H1 (cell line): ENCODE measurements around the gene PDE5A. TPM values are rescaled to one million over a fixed set of nuclear protein-coding genes. Genes with fewer than 3 reads are reported as not detected.

Experiments used
- CTCF ChIA-PET: fragments of 300-600 bp; sonication (Branson Sonifier 250); formaldehyde crosslinking; loops from one replicate; lab custom pipeline; 2021; ENCODE audit not compliant: partially characterized antibody; lab: Charles Lee
- POLR2A ChIA-PET: fragments of 300-600 bp; sonication (Branson Sonifier 250); formaldehyde crosslinking; loops from one replicate; lab custom pipeline; 2021; ENCODE audit warnings: inconsistent platforms; ENCODE audit not compliant: partially characterized antibody; lab: Charles Lee
- DNase-seq, 2 experiments: peaks; one replicate each; pipeline versions ENCODE4 v3.0.0 to v3.0.0-alpha.2; 2010 to 2022; ENCODE audit warnings: low spot score in 2 of 2, low read depth in 1 of 2, mixed read lengths in 1 of 2
- FAIRE-seq: peaks from 2 replicates; lab custom pipeline; 2011; peaks lifted over from hg19 to GRCh38; lab: Jason Lieb, UNC
- H2AFZ ChIP-seq: 2 replicates; pipeline ENCODE4 v1.8.1; 2012; ENCODE audit warnings: low read length, inconsistent platforms
- H2AK5ac ChIP-seq: 2 replicates; pipeline ENCODE4 v1.6.1; 2013; ENCODE audit warnings: low read depth, low read length
- H2BK120ac ChIP-seq: replicated peaks from 2 replicates; pipeline ENCODE3; 2013; ENCODE audit warnings: low read depth, low read length, inconsistent platforms
- H2BK12ac ChIP-seq: 2 replicates; pipeline ENCODE4 v1.6.1; 2013; ENCODE audit warnings: low read depth, low read length
- H2BK15ac ChIP-seq: 2 replicates; pipeline ENCODE4 v1.6.1; 2013; ENCODE audit warnings: low read length
- H2BK20ac ChIP-seq: 2 replicates; pipeline ENCODE4 v1.6.1; 2013; ENCODE audit warnings: low read length
- H2BK5ac ChIP-seq: 2 replicates; pipeline ENCODE4 v1.6.1; 2013; ENCODE audit warnings: low read depth, low read length
- H3K14ac ChIP-seq: 2 replicates; pipeline ENCODE4 v1.6.1; 2013; ENCODE audit warnings: inconsistent platforms; ENCODE audit not compliant: insufficient read length
- H3K18ac ChIP-seq: 2 replicates; pipeline ENCODE4 v1.6.1; 2013; ENCODE audit warnings: low read length; ENCODE audit errors: extremely low read depth
- H3K23ac ChIP-seq: 2 replicates; pipeline ENCODE4 v1.6.1; 2013; ENCODE audit warnings: inconsistent platforms; ENCODE audit not compliant: insufficient read length
- H3K23me2 ChIP-seq: 2 replicates; pipeline ENCODE4 v1.6.1; 2013; ENCODE audit warnings: low read depth, low read length
- H3K27ac ChIP-seq: 2 replicates; pipeline ENCODE4 v1.6.1; 2011; ENCODE audit warnings: low read depth, low read length, inconsistent platforms
- H3K27me3 ChIP-seq, 4 experiments: replicated peaks in 1 of 4; 1 replicate in 1 of 4; 2 replicates in 3 of 4; pipeline versions ENCODE4 v1.6.1 to v1.8.1; 2011 to 2013; ENCODE audit warnings: low read length in 3 of 4, mild to moderate bottlenecking in 3 of 4, inconsistent platforms in 2 of 4, mixed read lengths in 2 of 4, moderate library complexity in 1 of 4; ENCODE audit not compliant: control insufficient read depth in 3 of 4, insufficient read depth in 3 of 4; ENCODE audit errors: extremely low read depth in 1 of 4
- H3K36me3 ChIP-seq, 4 experiments: 2 replicates each; pipeline versions ENCODE4 v1.6.1 to v1.8.1; 2011 to 2013; ENCODE audit warnings: mild to moderate bottlenecking in 4 of 4, low read length in 3 of 4, moderate library complexity in 2 of 4, control low read depth in 1 of 4, inconsistent platforms in 1 of 4; ENCODE audit not compliant: insufficient read depth in 4 of 4, control insufficient read depth in 2 of 4
- H3K4ac ChIP-seq: replicated peaks from 2 replicates; pipeline ENCODE3; 2013; ENCODE audit warnings: low read length, low read depth, mixed read lengths, inconsistent platforms; ENCODE audit not compliant: insufficient read length
- H3K4me1 ChIP-seq, 4 experiments: replicated peaks in 1 of 4; 1 replicate in 1 of 4; 2 replicates in 3 of 4; pipeline versions ENCODE4 v1.6.1 to v1.8.1; 2011 to 2013; ENCODE audit warnings: low read length in 3 of 4, inconsistent platforms in 2 of 4, mixed read lengths in 1 of 4; ENCODE audit not compliant: insufficient read depth in 4 of 4, control insufficient read depth in 3 of 4
- H3K4me2 ChIP-seq, 2 experiments: 2 replicates each; pipeline versions ENCODE4 v1.6.1 to v1.8.1; 2011 to 2013; ENCODE audit warnings: low read depth in 2 of 2, low read length in 2 of 2, control low read depth in 1 of 2, inconsistent platforms in 1 of 2, mild to moderate bottlenecking in 1 of 2; ENCODE audit not compliant: insufficient read depth in 1 of 2
- H3K4me3 ChIP-seq, 4 experiments: fragments of 200-600, 300-600 bp in 1 of 4; sonication (generic), shearing (Covaris generic), sonication (Bioruptor Twin) in 1 of 4; 2 replicates each; pipeline versions ENCODE4 v1.5.1 to v1.8.1; 2011 to 2016; ENCODE audit warnings: low read length in 4 of 4, low read depth in 3 of 4, control low read depth in 2 of 4, inconsistent platforms in 2 of 4, mild to moderate bottlenecking in 2 of 4, mixed read lengths in 1 of 4, moderate library complexity in 1 of 4; ENCODE audit not compliant: insufficient read depth in 2 of 4; ENCODE audit errors: extremely low read depth in 1 of 4
- H3K56ac ChIP-seq: replicated peaks from 2 replicates; pipeline ENCODE3; 2013; ENCODE audit warnings: low read depth, mild to moderate bottlenecking, mixed read lengths, low read length, inconsistent platforms; ENCODE audit not compliant: insufficient read length
- H3K79me1 ChIP-seq: 2 replicates; pipeline ENCODE4 v1.6.1; 2013; ENCODE audit warnings: low read depth, low read length, control low read depth
- H3K79me2 ChIP-seq, 2 experiments: 2 replicates each; pipeline versions ENCODE4 v1.6.1 to v1.8.1; 2012 to 2013; ENCODE audit warnings: low read length in 2 of 2, mild to moderate bottlenecking in 2 of 2, inconsistent platforms in 1 of 2; ENCODE audit not compliant: insufficient read depth in 2 of 2, control insufficient read depth in 1 of 2
- H3K9ac ChIP-seq, 4 experiments: replicated peaks in 1 of 4; 1 replicate in 1 of 4; 2 replicates in 3 of 4; pipeline versions ENCODE4 v1.6.1 to v1.8.1; 2011 to 2013; ENCODE audit warnings: low read depth in 3 of 4, low read length in 3 of 4, control low read depth in 2 of 4, mild to moderate bottlenecking in 2 of 4, moderate library complexity in 2 of 4, inconsistent platforms in 1 of 4; ENCODE audit errors: extremely low read depth in 1 of 4
- H3K9me3 ChIP-seq, 2 experiments: 2 replicates each; pipeline versions ENCODE4 v1.6.1 to v1.8.1; 2012 to 2013; ENCODE audit warnings: mild to moderate bottlenecking in 2 of 2, moderate library complexity in 2 of 2, control low read depth in 1 of 2, inconsistent platforms in 1 of 2, low read depth in 1 of 2, low read length in 1 of 2, mixed read lengths in 1 of 2; ENCODE audit not compliant: insufficient read depth in 2 of 2
- H4K20me1 ChIP-seq, 2 experiments: replicated peaks in 1 of 2; 2 replicates each; pipeline versions ENCODE3 to v1.8.1; 2011 to 2013; ENCODE audit warnings: inconsistent platforms in 2 of 2, low read length in 2 of 2, mild to moderate bottlenecking in 1 of 2; ENCODE audit not compliant: insufficient read depth in 2 of 2, control insufficient read depth in 1 of 2
- H4K5ac ChIP-seq: 2 replicates; pipeline ENCODE4 v1.6.1; 2013; ENCODE audit warnings: low read length, low read depth, mixed read lengths, inconsistent platforms; ENCODE audit not compliant: insufficient read length
- H4K8ac ChIP-seq: 2 replicates; pipeline ENCODE4 v1.8.0; 2013; ENCODE audit warnings: mild to moderate bottlenecking, moderate library complexity, low read length, inconsistent platforms; ENCODE audit not compliant: insufficient read depth; ENCODE audit errors: extremely low read depth
- H4K91ac ChIP-seq: replicated peaks from 2 replicates; pipeline ENCODE3; 2013; ENCODE audit warnings: low read length, mixed read lengths, inconsistent platforms; ENCODE audit not compliant: insufficient read length
- ATF3 ChIP-seq: IDR thresholded peaks from 2 replicates; pipeline ENCODE4 v1.6.1; 2011; ENCODE audit warnings: low read depth, mild to moderate bottlenecking, low read length; ENCODE audit not compliant: insufficient read depth
- CBX5 ChIP-seq: fragments of 300-800, 300-1000 bp; sonication (generic); IDR thresholded peaks from 2 replicates; pipeline ENCODE4 v1.7.1; 2016; ENCODE audit warnings: antibody characterized with exemption, low read length, low read depth
- FOSL1 ChIP-seq: IDR thresholded peaks from 2 replicates; pipeline ENCODE4 v1.6.1; 2011; ENCODE audit warnings: mild to moderate bottlenecking, low read depth, low read length, moderate library complexity; ENCODE audit not compliant: insufficient read depth
- KDM4A ChIP-seq: IDR thresholded peaks from one replicate; pipeline ENCODE4 v1.7.1; 2012; ENCODE audit warnings: low read depth, mild to moderate bottlenecking, moderate library complexity, low read length, inconsistent platforms; ENCODE audit not compliant: severe bottlenecking
- NRF1 ChIP-seq: IDR thresholded peaks from 2 replicates; pipeline ENCODE4 v1.6.1; 2011; ENCODE audit warnings: mild to moderate bottlenecking, low read depth, low read length, improper control_type of control experiment
- RAD21 ChIP-seq, 2 experiments: IDR thresholded peaks in 1 of 2; conservative IDR thresholded peaks in 1 of 2; 2 replicates each; pipeline ENCODE4 v1.6.1; 2011; ENCODE audit warnings: low read depth in 2 of 2, low read length in 2 of 2, improper control_type of control experiment in 1 of 2, inconsistent platforms in 1 of 2, mild to moderate bottlenecking in 1 of 2, moderate library complexity in 1 of 2
- TBP ChIP-seq: IDR thresholded peaks from 2 replicates; pipeline ENCODE4 v1.6.1; 2011; ENCODE audit warnings: low read depth, low read length, improper control_type of control experiment
- WGBS, 2 experiments: shearing (Covaris generic) in 1 of 2; methylation state at CpG; one replicate each; pipeline versions ENCODE4 v1.1.6 to v1.1.7; 2013 to 2015; ENCODE audit warnings: low lambda C conversion rate in 2 of 2, mixed read lengths in 2 of 2, inconsistent platforms in 1 of 2, low coverage in 1 of 2, missing lambda C conversion rate in 1 of 2; ENCODE audit not compliant: insufficient replicate concordance in 2 of 2, insufficient coverage in 1 of 2, insufficient read length in 1 of 2; ENCODE audit errors: extremely low coverage in 1 of 2, missing lambda C conversion rate in 1 of 2; 5-methylcytosine and 5-hydroxymethylcytosine counted together
- polyA plus RNA-seq, 7 experiments: library from polyadenylated mRNA; depleted of rRNA in 3 of 7; stranded (reverse) in 5 of 7; unstranded in 2 of 7; fragments of >200 nt in 5 of 7; fragments of 200-250 nt in 2 of 7; gene quantifications; 1 replicate in 5 of 7; 2 replicates in 1 of 7; 4 replicates in 1 of 7; pipeline versions ENCODE4 v1.2.1 to v1.2.3, GENCODE V29; 2011 to 2013; ENCODE audit warnings: missing spikeins in 2 of 7, mixed read lengths in 2 of 7
- total RNA-seq: library from RNA; stranded (reverse); fragmentation: NEBNext Ultra II Directional; extraction: Animal tissue kit (Norgen Biotek cat#: 25700); gene quantifications from 2 replicates; pipeline ENCODE4 v1.2.1, GENCODE V29; 2021

PDE5A gene
- total and polyA plus RNA-seq, 2 of the 8 experiments (the other 6 are each of a cell fraction or from before 2014, with no cell fraction given), result 5.6 to 32.4 TPM

GRCh38 chr4:119592830-119593229 lies 35.8 kb downstream of the PDE5A start:
- Histone ChIP-seq H2AFZ (no peak overlapping the region), H4K8ac (no peak overlapping the region), H4K5ac (no peak overlapping the region), H3K4me2 (no peak overlapping the region), H3K23me2 (no peaks in the 10 kb centered on the region), H3K4ac (no peak overlapping the region), H3K79me2 (peaks cover 0 to 3% of the 10 kb centered on the region in 2 experiments; a peak in 2 of 4 replicates), H3K9me3 (no peaks in the 10 kb centered on the region), H3K27me3 (no peaks in the 10 kb centered on the region), H3K79me1 (no peaks in the 10 kb centered on the region; the same call in 1 of the 2 replicates), H2AK5ac (no peak overlapping the region), H2BK15ac (no peak overlapping the region), H2BK5ac (no peak overlapping the region), H2BK20ac (no peak overlapping the region)
- CTCF ChIA-PET, result interaction anchor here (0.6 to 1.7 kb wide), 3 partner anchors 9 to 100 kb away, joined by 3 to 6 read pairs (median 4); partner anchors contain the start of gene PDE5A
- no peak for DNase-seq
- TF ChIP-seq RAD21 (IDR thresholded peaks at IDR 0.05 in 1 of 2, conservative IDR thresholded peaks at IDR 0.05 in 1 of 2; ENCODE audit: low read depth in 2 of 2, low read length in 2 of 2), result no peak
- TF ChIP-seq ATF3, result no peak
- TF ChIP-seq KDM4A, result no peak
- no peak for TF ChIP-seq TBP
- no peak for TF ChIP-seq CBX5
- no peak for TF ChIP-seq NRF1
- TF ChIP-seq FOSL1, result no peak
- TF ChIP-seq, all 59 proteins: peak for 0
- no peak overlapping the region for H3K18ac ChIP-seq
- H4K91ac ChIP-seq, result no peak overlapping the region
- no peak overlapping the region for H2BK12ac ChIP-seq
- no peak overlapping the region for H3K9ac ChIP-seq
- no peak overlapping the region for H3K23ac ChIP-seq
- POLR2A ChIA-PET, result no interaction called here
- peaks cover 0 to 7% (median 0%) of the 10 kb centered on the region in 4 experiments; a peak in 2 of 8 replicates for H3K36me3 ChIP-seq
- H3K4me3 ChIP-seq, result no peak overlapping the region
- WGBS, 2 experiments, result 100% methylated on average over 1 of the region's 1 CpG; no CpG with 5 or more reads in 1 of the 2 experiments
- no peaks in the 10 kb centered on the region for H4K20me1 ChIP-seq
- no peak for FAIRE-seq
- H3K14ac ChIP-seq, result no peak overlapping the region
- no peak overlapping the region for H3K56ac ChIP-seq
- no peak overlapping the region for H3K27ac ChIP-seq
- no peak overlapping the region for H2BK120ac ChIP-seq
- H3K4me1 ChIP-seq, result peaks cover 0 to 10% (median 2%) of the 10 kb centered on the region in 4 experiments; a peak in 3 of 7 replicates
